ENCODE measurements around the gene PSRC1. TPM values are rescaled to one million over a fixed set of nuclear protein-coding genes. Genes with fewer than 3 reads are reported as not detected.

PSRC1 gene
- total RNA-seq, 1 experiment from 2014 or later, result 68.4 TPM

- Mint-ChIP-seq H3K9me3 (no peaks in the 10 kb centered on the region), H3K4me1 (peaks cover 17% of the 10 kb centered on the region), H3K27me3 (ENCODE audit: low read depth) (no peaks in the 10 kb centered on the region), H3K27ac (no peak overlapping the region; the same call in 1 of the 2 replicates), H3K4me3 (no peak overlapping the region), H3K36me3 (peaks cover 11% of the 10 kb centered on the region)
- ATAC-seq, result no peak
- no peak for DNase-seq (ENCODE audit: low spot score)
- POLR2A ChIA-PET, result no interaction called here
- no peak for TF ChIP-seq ATF2 (CRISPR knock-in tag; IDR thresholded peaks at IDR 0.05; ENCODE audit: borderline replicate concordance, low read depth)
- TF ChIP-seq RORB (CRISPR knock-in tag; IDR thresholded peaks at IDR 0.05), result no peak
- TF ChIP-seq FOXP1 (CRISPR knock-in tag; IDR thresholded peaks at IDR 0.05; ENCODE audit: borderline replicate concordance), result no peak
- TF ChIP-seq FOXK1 (CRISPR knock-in tag; IDR thresholded peaks at IDR 0.05), result no peak
- TF ChIP-seq ATF6 (CRISPR knock-in tag; IDR thresholded peaks at IDR 0.05), result no peak
- TF ChIP-seq SMAD4 (CRISPR knock-in tag; IDR thresholded peaks at IDR 0.05), result no peak
- no peak for TF ChIP-seq ATF1 (CRISPR knock-in tag; IDR thresholded peaks at IDR 0.05)
- TF ChIP-seq KAT7 (CRISPR knock-in tag; IDR thresholded peaks at IDR 0.05; ENCODE audit: borderline replicate concordance), result no peak
- TF ChIP-seq ZNF219 (CRISPR knock-in tag; IDR thresholded peaks at IDR 0.05; ENCODE audit: borderline replicate concordance), result no peak
- TF ChIP-seq, protein P1, sequence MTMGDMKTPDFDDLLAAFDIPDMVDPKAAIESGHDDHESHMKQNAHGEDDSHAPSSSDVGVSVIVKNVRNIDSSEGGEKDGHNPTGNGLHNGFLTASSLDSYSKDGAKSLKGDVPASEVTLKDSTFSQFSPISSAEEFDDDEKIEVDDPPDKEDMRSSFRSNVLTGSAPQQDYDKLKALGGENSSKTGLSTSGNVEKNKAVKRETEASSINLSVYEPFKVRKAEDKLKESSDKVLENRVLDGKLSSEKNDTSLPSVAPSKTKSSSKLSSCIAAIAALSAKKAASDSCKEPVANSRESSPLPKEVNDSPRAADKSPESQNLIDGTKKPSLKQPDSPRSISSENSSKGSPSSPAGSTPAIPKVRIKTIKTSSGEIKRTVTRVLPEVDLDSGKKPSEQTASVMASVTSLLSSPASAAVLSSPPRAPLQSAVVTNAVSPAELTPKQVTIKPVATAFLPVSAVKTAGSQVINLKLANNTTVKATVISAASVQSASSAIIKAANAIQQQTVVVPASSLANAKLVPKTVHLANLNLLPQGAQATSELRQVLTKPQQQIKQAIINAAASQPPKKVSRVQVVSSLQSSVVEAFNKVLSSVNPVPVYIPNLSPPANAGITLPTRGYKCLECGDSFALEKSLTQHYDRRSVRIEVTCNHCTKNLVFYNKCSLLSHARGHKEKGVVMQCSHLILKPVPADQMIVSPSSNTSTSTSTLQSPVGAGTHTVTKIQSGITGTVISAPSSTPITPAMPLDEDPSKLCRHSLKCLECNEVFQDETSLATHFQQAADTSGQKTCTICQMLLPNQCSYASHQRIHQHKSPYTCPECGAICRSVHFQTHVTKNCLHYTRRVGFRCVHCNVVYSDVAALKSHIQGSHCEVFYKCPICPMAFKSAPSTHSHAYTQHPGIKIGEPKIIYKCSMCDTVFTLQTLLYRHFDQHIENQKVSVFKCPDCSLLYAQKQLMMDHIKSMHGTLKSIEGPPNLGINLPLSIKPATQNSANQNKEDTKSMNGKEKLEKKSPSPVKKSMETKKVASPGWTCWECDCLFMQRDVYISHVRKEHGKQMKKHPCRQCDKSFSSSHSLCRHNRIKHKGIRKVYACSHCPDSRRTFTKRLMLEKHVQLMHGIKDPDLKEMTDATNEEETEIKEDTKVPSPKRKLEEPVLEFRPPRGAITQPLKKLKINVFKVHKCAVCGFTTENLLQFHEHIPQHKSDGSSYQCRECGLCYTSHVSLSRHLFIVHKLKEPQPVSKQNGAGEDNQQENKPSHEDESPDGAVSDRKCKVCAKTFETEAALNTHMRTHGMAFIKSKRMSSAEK (CRISPR knock-in tag; IDR thresholded peaks at IDR 0.05; ENCODE audit: borderline replicate concordance), result no peak
- no peak for TF ChIP-seq NR3C1 (CRISPR knock-in tag; conservative IDR thresholded peaks at IDR 0.05; ENCODE audit: low read depth)
- TF ChIP-seq ZSCAN18 (CRISPR knock-in tag; IDR thresholded peaks at IDR 0.05), result no peak
- CTCF ChIA-PET, result no interaction called here
These were observed 26.4 kb upstream of the PSRC1 start for GRCh38 chr1:109309347-109309746.

- CTCF ChIA-PET, result interaction anchor here (0.7 to 4.6 kb wide), 12 partner anchors 11 to 235 kb away, joined by 3 to 22 read pairs (median 3); partner anchors contain the start of genes PSRC1 and SORT1
- ATAC-seq, result no peak
- no peaks in the 10 kb centered on the region for H3K36me3 Mint-ChIP-seq
- POLR2A ChIA-PET, result interaction anchor here (3.0 kb wide), 1 partner anchor 25 kb away, joined by 9 read pairs; the partner anchor contains the start of gene PSRC1
- H3K27ac Mint-ChIP-seq, result peak overlapping the region; percentile 66; the same call in 1 of the 2 replicates
- peaks cover 17% of the 10 kb centered on the region for H3K4me1 Mint-ChIP-seq
- H3K27me3 Mint-ChIP-seq (ENCODE audit: low read depth), result no peaks in the 10 kb centered on the region
- no peaks in the 10 kb centered on the region for H3K9me3 Mint-ChIP-seq
- no peak for DNase-seq (ENCODE audit: low spot score)
- H3K4me3 Mint-ChIP-seq, result no peak overlapping the region
- TF ChIP-seq ZNF671 (CRISPR knock-in tag; IDR thresholded peaks at IDR 0.05) (no peak), OVOL2 (CRISPR knock-in tag; IDR thresholded peaks at IDR 0.05; ENCODE audit: borderline replicate concordance) (no peak), ZNF317 (CRISPR knock-in tag; IDR thresholded peaks at IDR 0.05; ENCODE audit: borderline replicate concordance, low read depth) (no peak), ELF4 (CRISPR knock-in tag; IDR thresholded peaks at IDR 0.05; ENCODE audit: low read depth) (no peak), ATF1 (CRISPR knock-in tag; IDR thresholded peaks at IDR 0.05) (no peak)
- TF ChIP-seq, protein P2, sequence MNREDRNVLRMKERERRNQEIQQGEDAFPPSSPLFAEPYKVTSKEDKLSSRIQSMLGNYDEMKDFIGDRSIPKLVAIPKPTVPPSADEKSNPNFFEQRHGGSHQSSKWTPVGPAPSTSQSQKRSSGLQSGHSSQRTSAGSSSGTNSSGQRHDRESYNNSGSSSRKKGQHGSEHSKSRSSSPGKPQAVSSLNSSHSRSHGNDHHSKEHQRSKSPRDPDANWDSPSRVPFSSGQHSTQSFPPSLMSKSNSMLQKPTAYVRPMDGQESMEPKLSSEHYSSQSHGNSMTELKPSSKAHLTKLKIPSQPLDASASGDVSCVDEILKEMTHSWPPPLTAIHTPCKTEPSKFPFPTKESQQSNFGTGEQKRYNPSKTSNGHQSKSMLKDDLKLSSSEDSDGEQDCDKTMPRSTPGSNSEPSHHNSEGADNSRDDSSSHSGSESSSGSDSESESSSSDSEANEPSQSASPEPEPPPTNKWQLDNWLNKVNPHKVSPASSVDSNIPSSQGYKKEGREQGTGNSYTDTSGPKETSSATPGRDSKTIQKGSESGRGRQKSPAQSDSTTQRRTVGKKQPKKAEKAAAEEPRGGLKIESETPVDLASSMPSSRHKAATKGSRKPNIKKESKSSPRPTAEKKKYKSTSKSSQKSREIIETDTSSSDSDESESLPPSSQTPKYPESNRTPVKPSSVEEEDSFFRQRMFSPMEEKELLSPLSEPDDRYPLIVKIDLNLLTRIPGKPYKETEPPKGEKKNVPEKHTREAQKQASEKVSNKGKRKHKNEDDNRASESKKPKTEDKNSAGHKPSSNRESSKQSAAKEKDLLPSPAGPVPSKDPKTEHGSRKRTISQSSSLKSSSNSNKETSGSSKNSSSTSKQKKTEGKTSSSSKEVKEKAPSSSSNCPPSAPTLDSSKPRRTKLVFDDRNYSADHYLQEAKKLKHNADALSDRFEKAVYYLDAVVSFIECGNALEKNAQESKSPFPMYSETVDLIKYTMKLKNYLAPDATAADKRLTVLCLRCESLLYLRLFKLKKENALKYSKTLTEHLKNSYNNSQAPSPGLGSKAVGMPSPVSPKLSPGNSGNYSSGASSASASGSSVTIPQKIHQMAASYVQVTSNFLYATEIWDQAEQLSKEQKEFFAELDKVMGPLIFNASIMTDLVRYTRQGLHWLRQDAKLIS (CRISPR knock-in tag; IDR thresholded peaks at IDR 0.05; ENCODE audit: borderline replicate concordance), result no peak
- TF ChIP-seq, protein P3, sequence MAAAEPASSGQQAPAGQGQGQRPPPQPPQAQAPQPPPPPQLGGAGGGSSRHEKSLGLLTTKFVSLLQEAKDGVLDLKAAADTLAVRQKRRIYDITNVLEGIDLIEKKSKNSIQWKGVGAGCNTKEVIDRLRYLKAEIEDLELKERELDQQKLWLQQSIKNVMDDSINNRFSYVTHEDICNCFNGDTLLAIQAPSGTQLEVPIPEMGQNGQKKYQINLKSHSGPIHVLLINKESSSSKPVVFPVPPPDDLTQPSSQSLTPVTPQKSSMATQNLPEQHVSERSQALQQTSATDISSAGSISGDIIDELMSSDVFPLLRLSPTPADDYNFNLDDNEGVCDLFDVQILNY (CRISPR knock-in tag; IDR thresholded peaks at IDR 0.05), result no peak
These were observed 24.5 kb upstream of the PSRC1 start for GRCh38 chr1:109307274-109308021.
